22Rv1 (cell line): Measurements from ENCODE around the gene PRSS2.

ENCODE experiments used
- H3K27ac ChIP-seq: fragments of 450-650 bp; 2 replicates; pipeline ENCODE4 v1.5.1; 2017
- ZFX ChIP-seq: fragments of 450-650 bp; IDR thresholded peaks from 2 replicates; pipeline ENCODE4 v1.6.1; 2017; ENCODE audit warnings: antibody characterized with exemption, borderline replicate concordance
- TF ChIP-seq, protein P1 (sequence below): fragments of 450-650 bp; IDR thresholded peaks from 2 replicates; pipeline ENCODE4 v1.5.1; 2017; ENCODE audit warnings: mild to moderate bottlenecking

The PRSS2 gene

DNA sequence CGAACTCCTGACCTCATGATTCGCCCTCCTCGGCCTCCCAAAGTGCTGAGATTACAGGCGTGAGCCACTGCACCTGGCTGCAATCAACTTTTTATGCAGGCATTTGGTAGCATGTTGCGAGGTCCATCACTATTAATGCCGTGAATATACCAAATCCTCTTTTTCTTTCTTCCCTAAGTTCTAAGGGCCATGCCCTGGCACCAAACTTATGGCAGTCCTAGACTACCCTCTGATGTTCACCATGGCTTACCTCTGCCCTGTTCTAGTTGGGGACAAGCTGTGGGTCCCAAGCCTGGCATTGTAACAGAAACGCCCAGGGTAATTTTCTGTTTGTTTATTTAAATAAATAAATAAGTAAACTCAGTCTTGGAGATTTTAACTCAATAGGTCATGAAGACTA lies 13.3 kb downstream of the PRSS2 start:
- H3K27ac ChIP-seq, result no peak overlapping the region

DNA sequence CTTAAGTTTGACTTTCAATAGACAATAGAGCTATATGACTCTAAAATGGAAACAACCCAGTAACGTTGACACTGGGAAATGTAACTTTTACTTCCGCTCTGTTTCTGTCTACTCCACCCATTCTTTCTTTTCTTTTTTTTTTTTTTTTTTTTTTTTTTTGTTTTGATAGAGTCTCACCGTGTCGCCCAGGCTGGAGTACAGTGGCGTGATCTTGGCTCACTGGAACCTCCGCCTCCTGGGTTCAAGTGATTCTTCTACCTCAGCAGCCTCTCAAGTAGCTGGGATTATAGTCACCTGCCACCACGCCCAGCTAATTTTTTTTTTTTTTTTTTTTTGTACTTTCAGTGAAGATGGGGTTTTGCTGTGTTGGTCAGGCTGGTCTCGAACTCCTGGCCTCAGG lies 13.9 kb downstream of the PRSS2 start:
- no peak overlapping the region for H3K27ac ChIP-seq
- TF ChIP-seq, protein P1, sequence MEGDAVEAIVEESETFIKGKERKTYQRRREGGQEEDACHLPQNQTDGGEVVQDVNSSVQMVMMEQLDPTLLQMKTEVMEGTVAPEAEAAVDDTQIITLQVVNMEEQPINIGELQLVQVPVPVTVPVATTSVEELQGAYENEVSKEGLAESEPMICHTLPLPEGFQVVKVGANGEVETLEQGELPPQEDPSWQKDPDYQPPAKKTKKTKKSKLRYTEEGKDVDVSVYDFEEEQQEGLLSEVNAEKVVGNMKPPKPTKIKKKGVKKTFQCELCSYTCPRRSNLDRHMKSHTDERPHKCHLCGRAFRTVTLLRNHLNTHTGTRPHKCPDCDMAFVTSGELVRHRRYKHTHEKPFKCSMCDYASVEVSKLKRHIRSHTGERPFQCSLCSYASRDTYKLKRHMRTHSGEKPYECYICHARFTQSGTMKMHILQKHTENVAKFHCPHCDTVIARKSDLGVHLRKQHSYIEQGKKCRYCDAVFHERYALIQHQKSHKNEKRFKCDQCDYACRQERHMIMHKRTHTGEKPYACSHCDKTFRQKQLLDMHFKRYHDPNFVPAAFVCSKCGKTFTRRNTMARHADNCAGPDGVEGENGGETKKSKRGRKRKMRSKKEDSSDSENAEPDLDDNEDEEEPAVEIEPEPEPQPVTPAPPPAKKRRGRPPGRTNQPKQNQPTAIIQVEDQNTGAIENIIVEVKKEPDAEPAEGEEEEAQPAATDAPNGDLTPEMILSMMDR, result no peak
- TF ChIP-seq ZFX, result no peak

More for the DNA sequence above, 13.3 kb downstream of the PRSS2 start:
- TF ChIP-seq ZFX, result no peak
- TF ChIP-seq, protein P1, result no peak

DNA sequence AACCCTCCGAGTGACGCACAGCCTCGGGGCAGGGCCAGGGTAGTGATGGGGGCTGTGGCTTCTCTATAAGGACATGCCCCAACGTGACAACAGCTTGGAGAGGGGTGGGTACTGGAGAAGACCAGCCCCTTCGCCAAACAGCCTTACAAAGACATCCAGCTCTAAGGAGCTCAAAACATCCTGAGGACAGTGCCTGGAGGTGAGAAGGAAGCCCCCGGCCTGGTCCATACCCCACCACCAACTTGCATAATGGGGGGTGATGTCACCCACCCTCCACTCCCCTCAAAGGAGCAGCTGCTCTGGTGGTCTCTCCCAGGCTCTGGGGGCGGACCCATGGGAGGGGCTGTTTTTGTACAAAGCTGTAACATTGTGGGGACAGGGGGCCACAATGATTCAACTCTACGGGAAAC lies 15.1 kb downstream of the PRSS2 start:
- no peak for TF ChIP-seq ZFX
- TF ChIP-seq, protein P1, result no peak
- H3K27ac ChIP-seq, result no peak overlapping the region

DNA sequence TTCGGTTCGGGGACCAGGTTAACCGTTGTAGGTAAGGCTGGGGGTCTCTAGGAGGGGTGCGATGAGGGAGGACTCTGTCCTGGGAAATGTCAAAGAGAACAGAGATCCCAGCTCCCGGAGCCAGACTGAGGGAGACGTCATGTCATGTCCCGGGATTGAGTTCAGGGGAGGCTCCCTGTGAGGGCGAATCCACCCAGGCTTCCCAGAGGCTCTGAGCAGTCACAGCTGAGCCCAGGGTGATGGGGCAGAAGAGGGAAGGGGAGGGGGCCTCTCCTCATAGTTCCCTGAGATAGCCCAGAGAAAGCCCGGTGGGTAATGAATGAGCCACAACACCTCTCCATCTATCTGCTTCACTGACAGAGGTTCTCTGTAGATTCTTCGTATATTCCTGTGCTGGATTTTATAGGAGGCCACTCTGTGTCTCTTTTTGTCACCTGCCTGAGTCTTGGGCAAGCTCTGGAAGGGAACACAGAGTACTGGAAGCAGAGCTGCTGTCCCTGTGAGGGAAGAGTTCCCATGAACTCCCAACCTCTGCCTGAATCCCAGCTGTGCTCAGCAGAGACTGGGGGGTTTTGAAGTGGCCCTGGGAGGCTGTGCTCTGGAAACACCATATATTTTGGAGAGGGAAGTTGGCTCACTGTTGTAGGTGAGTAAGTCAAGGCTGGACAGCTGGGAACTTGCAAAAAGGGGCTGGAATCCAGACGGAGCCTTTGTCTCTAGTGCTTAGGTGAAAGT lies 16.4 kb downstream of the PRSS2 start:
- H3K27ac ChIP-seq, result no peak overlapping the region
- TF ChIP-seq ZFX, result no peak
- TF ChIP-seq, protein P1, result no peak

DNA sequence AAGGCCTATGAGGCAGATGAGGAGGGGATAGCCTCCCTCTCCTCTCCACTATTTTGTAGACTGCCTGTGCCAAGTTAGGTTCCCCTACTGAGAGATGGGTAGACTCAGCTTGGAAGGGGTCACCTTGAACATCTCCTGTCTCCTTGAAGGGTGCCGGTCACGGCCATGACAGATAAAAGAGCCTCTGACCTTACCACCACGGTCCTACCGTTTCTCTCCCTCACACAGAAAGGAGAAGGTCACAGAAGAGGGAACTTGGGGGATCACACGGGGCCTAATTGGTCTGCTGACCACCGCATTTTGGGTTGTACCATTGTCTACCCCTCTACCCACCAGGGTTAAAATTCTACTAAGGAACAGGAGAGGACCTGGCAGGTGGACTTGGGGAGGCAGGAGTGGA lies 17.0 kb downstream of the PRSS2 start:
- TF ChIP-seq, protein P1, result no peak
- no peak for TF ChIP-seq ZFX
- H3K27ac ChIP-seq, result no peak overlapping the region

DNA sequence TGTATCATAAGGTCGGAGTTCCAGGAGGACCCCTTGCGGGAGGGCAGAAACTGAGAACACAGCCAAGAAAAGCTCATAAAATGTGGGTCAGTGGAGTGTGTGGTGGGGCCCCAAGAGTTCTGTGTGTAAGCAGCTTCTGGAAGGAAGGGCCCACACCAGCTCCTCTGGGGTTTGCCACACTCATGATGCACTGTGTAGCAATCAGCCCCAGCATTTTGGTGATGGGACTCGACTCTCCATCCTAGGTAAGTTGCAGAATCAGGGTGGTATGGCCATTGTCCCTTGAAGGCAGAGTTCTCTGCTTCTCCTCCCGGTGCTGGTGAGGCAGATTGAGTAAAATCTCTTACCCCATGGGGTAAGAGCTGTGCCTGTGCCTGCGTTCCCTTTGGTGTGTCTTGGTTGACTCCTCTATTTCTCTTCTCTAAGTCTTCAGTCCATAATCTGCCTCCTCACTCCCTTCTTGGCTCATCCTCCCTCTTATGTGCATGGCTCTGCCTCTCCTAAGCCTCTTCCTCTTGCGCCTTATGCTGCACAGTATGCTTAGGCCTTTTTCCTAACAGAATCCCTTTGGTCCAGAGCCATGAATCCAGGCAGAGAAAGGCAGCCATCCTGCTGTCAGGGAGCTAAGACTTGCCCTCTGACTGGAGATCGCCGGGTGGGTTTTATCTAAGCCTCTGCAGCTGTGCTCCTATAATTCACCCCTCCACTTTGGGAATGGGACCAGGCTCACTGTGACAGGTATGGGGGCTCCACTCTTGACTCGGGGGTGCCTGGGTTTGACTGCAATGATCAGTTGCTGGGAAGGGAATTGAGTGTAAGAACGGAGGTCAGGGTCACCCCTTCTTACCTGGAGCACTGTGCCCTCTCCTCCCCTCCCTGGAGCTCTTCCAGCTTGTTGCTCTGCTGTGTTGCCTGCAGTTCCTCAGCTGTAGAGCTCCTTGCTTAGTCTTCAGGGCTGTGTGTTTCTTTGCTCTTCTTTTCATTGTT lies 17.8 kb downstream of the PRSS2 start:
- H3K27ac ChIP-seq, result no peak overlapping the region
- TF ChIP-seq, protein P1, result no peak
- TF ChIP-seq ZFX, result no peak

DNA sequence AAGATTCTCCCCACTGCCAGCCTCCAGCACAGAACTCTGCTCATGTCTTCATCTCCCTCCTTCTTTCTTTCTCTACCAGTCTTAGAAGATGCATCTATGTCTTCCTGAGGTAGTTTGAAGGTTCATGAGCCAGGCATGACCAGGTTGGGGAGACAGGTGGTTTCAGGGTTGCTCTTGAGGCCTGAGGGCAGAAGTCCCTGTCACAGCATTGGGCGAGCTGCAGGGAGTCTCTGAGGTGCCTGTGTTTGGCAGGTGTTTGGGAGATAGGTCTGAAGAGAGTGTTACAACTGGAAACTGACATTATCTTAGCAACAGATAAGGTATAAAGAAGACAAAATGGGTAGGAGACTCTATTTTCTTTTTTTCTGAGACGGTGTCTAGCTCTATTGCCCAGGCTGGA lies 18.7 kb downstream of the PRSS2 start:
- no peak for TF ChIP-seq ZFX
- TF ChIP-seq, protein P1, result no peak
- no peak overlapping the region for H3K27ac ChIP-seq
